ENCODE results near the gene ATF7IP2. TPM values are rescaled to one million over a fixed set of nuclear protein-coding genes. Genes with fewer than 3 reads are reported as not detected.
"Not testable (repeated sequence)": the region's sequence is repeated elsewhere in the genome, so short reads cannot be mapped to it uniquely, and the experiment has no call there.

The ATF7IP2 gene
- total and polyA plus RNA-seq, 2 experiments from 2014 or later = 26.0 to 93.5 TPM

DNA sequence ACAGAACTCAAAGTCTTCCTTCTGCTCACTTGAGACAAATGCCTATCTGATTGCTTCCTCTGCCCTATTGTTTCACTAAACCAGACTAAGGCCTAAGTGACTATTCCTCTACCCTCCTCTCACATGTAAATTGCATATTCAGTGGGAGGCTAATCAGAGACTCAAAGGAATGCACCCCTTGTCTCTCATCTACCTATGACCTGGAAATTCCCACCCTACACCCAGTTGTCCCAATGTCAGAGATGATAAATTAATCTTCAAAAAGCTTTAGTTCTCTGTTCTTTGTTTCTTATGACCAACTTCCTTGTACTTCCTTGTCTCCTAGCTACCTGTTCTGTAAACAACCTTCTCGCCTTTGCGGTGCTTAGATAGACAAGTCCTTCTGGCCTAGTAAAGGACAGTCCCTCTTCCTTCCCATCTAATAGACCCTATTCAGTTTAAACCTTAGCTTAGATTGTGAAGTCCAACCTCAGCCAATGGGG is 118.6 kb downstream of the ATF7IP2 start:
- H3K4me1 ChIP-seq (ENCODE audit: low read depth) = no peaks in the 10 kb centered on the region
- H3K4me3 ChIP-seq = no peak overlapping the region
- DNase-seq (ENCODE audit: low read depth in 1 of 2, low spot score in 1 of 2) = no peak
- TF ChIP-seq, protein P1, sequence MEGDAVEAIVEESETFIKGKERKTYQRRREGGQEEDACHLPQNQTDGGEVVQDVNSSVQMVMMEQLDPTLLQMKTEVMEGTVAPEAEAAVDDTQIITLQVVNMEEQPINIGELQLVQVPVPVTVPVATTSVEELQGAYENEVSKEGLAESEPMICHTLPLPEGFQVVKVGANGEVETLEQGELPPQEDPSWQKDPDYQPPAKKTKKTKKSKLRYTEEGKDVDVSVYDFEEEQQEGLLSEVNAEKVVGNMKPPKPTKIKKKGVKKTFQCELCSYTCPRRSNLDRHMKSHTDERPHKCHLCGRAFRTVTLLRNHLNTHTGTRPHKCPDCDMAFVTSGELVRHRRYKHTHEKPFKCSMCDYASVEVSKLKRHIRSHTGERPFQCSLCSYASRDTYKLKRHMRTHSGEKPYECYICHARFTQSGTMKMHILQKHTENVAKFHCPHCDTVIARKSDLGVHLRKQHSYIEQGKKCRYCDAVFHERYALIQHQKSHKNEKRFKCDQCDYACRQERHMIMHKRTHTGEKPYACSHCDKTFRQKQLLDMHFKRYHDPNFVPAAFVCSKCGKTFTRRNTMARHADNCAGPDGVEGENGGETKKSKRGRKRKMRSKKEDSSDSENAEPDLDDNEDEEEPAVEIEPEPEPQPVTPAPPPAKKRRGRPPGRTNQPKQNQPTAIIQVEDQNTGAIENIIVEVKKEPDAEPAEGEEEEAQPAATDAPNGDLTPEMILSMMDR (IDR thresholded peaks at IDR 0.05; ENCODE audit: low read depth, low read length) = no peak
- H3K36me3 ChIP-seq = no peaks in the 10 kb centered on the region
- no peaks in the 10 kb centered on the region for H3K9me3 ChIP-seq (ENCODE audit: low read depth)
- no peaks in the 10 kb centered on the region for H3K27me3 ChIP-seq
- no peak overlapping the region for H3K27ac ChIP-seq

DNA sequence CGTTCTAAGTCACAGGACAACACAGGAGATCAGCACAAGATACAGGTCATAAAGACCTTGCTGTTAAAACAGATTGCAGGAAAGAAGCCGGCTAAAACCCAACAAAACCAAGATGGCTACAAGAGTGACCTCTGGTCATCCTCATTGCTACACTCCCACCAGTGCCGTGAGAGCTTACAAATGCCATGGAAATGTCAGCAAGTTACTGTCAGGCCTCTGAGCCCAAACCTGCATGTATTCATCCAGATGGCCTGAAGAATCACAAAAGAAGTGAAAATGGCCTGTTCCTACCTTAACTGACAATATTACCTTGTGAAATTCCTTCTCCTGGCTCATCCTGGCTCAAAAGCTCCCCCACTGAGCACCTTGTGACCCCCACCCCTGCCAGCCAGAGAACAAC is 119.4 kb downstream of the ATF7IP2 start:
- H3K9me3 ChIP-seq (ENCODE audit: low read depth); H3K27ac ChIP-seq; H3K36me3 ChIP-seq; H3K4me3 ChIP-seq; H3K27me3 ChIP-seq; H3K4me1 ChIP-seq (ENCODE audit: low read depth); DNase-seq (ENCODE audit: low read depth in 1 of 2, low spot score in 1 of 2): not testable (repeated sequence)

DNA sequence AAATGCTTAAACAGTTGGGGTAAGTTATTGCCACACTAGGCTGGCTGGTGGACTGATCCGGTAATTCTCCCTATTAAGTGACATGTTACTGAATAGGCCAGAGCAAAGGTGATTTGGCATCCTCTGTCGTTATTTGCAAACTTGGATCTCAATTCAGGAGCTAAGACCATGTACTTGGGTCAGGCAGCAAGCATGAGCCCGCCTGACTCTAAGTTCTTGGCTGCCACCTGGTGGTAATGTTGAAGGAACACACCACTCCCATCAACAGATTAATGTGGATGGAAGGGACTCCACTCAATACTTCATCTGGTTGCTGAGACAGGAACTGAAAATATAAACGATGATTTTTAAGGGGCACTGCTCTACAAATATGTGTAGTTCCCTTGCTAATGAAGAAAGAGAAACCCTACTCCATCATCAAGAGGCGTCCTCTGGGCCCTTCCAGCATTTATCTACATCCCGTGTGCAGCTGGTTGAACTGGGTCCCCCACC is 123.7 kb downstream of the ATF7IP2 start:
- H3K27ac ChIP-seq = no peak overlapping the region
- no peak overlapping the region for H3K4me3 ChIP-seq
- no peaks in the 10 kb centered on the region for H3K9me3 ChIP-seq (ENCODE audit: low read depth)
- no peaks in the 10 kb centered on the region for H3K27me3 ChIP-seq
- peak; percentile 88 for DNase-seq (ENCODE audit: low read depth in 1 of 2, low spot score in 1 of 2)
- no peaks in the 10 kb centered on the region for H3K36me3 ChIP-seq
- TF ChIP-seq, protein P1 (IDR thresholded peaks at IDR 0.05; ENCODE audit: low read depth, low read length) = peak; percentile 79
- peaks cover 5% of the 10 kb centered on the region for H3K4me1 ChIP-seq (ENCODE audit: low read depth)

DNA sequence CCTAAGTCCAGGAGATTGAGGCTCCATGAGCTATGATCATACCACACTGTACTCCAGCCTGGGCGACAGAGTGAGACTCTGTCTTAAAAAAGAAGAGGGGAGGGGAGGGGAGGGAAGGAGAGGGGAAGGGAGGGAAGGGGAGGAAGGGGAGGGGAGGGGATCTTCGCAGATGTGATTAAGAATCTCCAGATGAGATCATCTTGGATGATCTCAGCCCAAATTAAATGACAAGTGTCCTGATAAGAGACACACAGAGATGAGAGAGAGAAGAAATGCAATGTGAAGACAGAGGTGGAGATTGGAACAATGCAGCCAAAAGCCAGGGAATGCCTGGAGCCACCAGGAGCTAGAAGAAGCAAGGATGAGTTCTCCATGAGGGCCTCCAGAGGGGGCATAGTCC is 124.4 kb downstream of the ATF7IP2 start:
- H3K27ac ChIP-seq = no peak overlapping the region
- no peaks in the 10 kb centered on the region for H3K9me3 ChIP-seq (ENCODE audit: low read depth)
- TF ChIP-seq, protein P1 (IDR thresholded peaks at IDR 0.05; ENCODE audit: low read depth, low read length) = no peak
- no peaks in the 10 kb centered on the region for H3K36me3 ChIP-seq
- no peak for DNase-seq (ENCODE audit: low read depth in 1 of 2, low spot score in 1 of 2)
- no peak overlapping the region for H3K4me3 ChIP-seq
- peaks cover 5% of the 10 kb centered on the region for H3K4me1 ChIP-seq (ENCODE audit: low read depth)
- no peaks in the 10 kb centered on the region for H3K27me3 ChIP-seq

DNA sequence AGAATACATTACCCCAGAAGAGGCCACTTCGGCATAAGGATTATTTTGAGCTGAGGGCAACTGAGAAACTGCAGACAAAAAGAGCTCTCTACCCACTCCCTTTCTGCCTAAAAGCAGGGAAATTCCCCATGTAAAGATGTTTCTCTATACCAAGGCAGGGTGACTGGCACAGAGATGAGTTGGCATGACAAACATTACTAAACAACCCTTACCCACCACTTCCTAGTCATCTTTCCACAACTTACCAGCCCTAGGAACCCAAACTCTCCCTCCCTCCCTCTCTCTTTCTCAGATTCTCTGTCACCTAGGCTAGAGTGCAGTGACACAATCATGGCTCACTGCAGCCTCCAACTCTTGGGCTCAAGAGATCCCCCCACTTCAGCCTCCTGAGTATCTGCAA is 126.0 kb downstream of the ATF7IP2 start:
- no peak for DNase-seq (ENCODE audit: low read depth in 1 of 2, low spot score in 1 of 2)
- Histone ChIP-seq H3K4me3 (no peak overlapping the region), H3K36me3 (no peaks in the 10 kb centered on the region), H3K9me3 (ENCODE audit: low read depth) (no peaks in the 10 kb centered on the region), H3K27me3 (no peaks in the 10 kb centered on the region), H3K27ac (no peak overlapping the region), H3K4me1 (ENCODE audit: low read depth) (peaks cover 5% of the 10 kb centered on the region)
- TF ChIP-seq, protein P1 (IDR thresholded peaks at IDR 0.05; ENCODE audit: low read depth, low read length) = no peak

DNA sequence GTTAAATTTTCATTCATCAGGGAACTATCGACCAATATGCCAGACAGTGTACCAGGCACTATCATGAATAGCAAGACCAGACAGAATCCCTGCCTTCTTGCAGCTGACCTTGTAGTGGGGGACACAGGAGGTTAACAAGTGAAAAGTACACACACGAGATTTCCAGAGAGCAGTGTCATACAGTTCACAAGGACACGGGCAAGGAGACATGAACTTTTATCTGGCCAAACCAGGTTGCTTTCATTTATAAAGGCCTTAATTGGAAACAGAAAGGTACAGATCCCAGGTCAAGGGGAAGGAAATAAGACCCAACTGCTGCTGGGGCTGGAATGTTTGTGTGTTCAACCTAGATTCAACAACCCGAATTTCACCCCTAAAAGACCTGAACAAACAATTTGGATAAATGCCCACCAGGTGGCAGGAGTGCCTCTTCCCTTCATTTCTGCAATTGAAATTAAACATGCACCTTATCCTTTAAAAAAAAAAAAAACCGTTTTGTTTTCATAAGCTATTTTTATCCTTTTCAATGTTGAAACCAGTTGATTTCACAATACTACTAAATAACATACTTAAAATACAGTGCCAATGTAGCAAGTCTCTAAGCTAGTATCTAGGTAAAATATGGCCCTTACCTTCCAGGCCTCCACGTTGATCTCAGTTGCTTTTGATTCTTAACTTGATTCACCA is 128.7 kb downstream of the ATF7IP2 start:
- Histone ChIP-seq H3K27ac (no peak overlapping the region), H3K27me3 (no peaks in the 10 kb centered on the region), H3K9me3 (ENCODE audit: low read depth) (no peaks in the 10 kb centered on the region), H3K36me3 (no peaks in the 10 kb centered on the region), H3K4me3 (no peak overlapping the region), H3K4me1 (ENCODE audit: low read depth) (peaks cover 5% of the 10 kb centered on the region)
- peak; percentile 70 to 84 for DNase-seq (ENCODE audit: low read depth in 1 of 2, low spot score in 1 of 2)
- TF ChIP-seq, protein P1 (IDR thresholded peaks at IDR 0.05; ENCODE audit: low read depth, low read length) = peak; percentile 52
